Peyer's patch (tissue), 4 donors: ENCODE data around the gene RNU2-1. TPM values are rescaled to one million over a fixed set of nuclear protein-coding genes. Genes with fewer than 3 reads are reported as not detected.
"Not testable (repeated sequence)": the region's sequence is repeated elsewhere in the genome, so short reads cannot be mapped to it uniquely, and the experiment has no call there.

ENCODE experiments used
- DNase-seq, 3 donors: peaks; one replicate each; pipeline ENCODE4 v3.0.0-alpha.2; 2017 to 2019
- H3K27ac ChIP-seq, 4 donors: fragments of 200-600 bp; sonication (generic); one replicate each; pipeline ENCODE4 v1.5.1; 2016 to 2019
- H3K27me3 ChIP-seq, 2 donors: fragments of 200-600 bp; sonication (generic); one replicate each; pipeline ENCODE4 v1.5.1; 2019
- H3K36me3 ChIP-seq, 3 donors: fragments of 200-600 bp; sonication (generic); one replicate each; pipeline ENCODE4 v1.5.1; 2016 to 2019
- H3K4me1 ChIP-seq, 4 donors: fragments of 200-600 bp; sonication (generic); one replicate each; pipeline ENCODE4 v1.5.1; 2016 to 2019
- H3K4me3 ChIP-seq, 4 donors: fragments of 200-600 bp; sonication (generic); 1 replicate in 3 of 4; 2 replicates in 1 of 4; pipeline ENCODE4 v1.5.1; 2016 to 2019; ENCODE audit warnings: mild to moderate bottlenecking in 1 of 4
- H3K9me3 ChIP-seq, 4 donors: fragments of 200-600 bp; sonication (generic); one replicate each; pipeline ENCODE4 v1.5.1; 2016 to 2019; ENCODE audit warnings: mild to moderate bottlenecking in 1 of 4
- CTCF ChIP-seq, 6 experiments: fragments of 450-650 bp in 4 of 6; fragments of 200-600 bp in 2 of 6; sonication (generic) in 1 of 6; IDR thresholded peaks; one replicate each; pipeline ENCODE4 v1.5.1; 2017 to 2019; ENCODE audit warnings: antibody characterized with exemption in 6 of 6, mild to moderate bottlenecking in 3 of 6, moderate library complexity in 1 of 6
- POLR2A ChIP-seq, 2 donors: fragments of 450-650 bp; IDR thresholded peaks; one replicate each; pipeline ENCODE4 v1.5.1; 2017; ENCODE audit warnings: antibody characterized with exemption in 2 of 2, mild to moderate bottlenecking in 2 of 2, moderate library complexity in 2 of 2
- total RNA-seq, 4 donors: library from RNA; depleted of rRNA; stranded (reverse); fragments of >200 nt; gene quantifications; one replicate each; pipeline ENCODE4 v1.1.0, GENCODE V29; 2016

The RNU2-1 gene
- total RNA-seq, 4 donors from 2014 or later, result not detected

- no peaks in the 10 kb centered on the region for H3K9me3 ChIP-seq
- peaks cover 0 to 10% (median 3%) of the 10 kb centered on the region in 4 donors for H3K4me1 ChIP-seq
- peak overlapping the region in 3 of 4 donors; percentile 56 to 61 (median 58) for H3K4me3 ChIP-seq
- H3K27ac ChIP-seq, result peak overlapping the region; percentile 70 to 83 (median 80)
- H3K27me3 ChIP-seq, result no peaks in the 10 kb centered on the region
- TF ChIP-seq CTCF (IDR thresholded peaks at IDR 0.05), result no peak
- no peak for TF ChIP-seq POLR2A (IDR thresholded peaks at IDR 0.05)
- DNase-seq, result no peak
- peaks cover 0 to 47% (median 0%) of the 10 kb centered on the region in 3 donors for H3K36me3 ChIP-seq
Observed at GRCh38 chr17:43212641-43213490, 20.9 kb downstream of the RNU2-1 start.

- peak; percentile 37 to 38 for TF ChIP-seq POLR2A (IDR thresholded peaks at IDR 0.05)
- TF ChIP-seq CTCF (IDR thresholded peaks at IDR 0.05), result peak in 3 of 6 experiments; percentile 33 to 37 (median 36)
- Histone ChIP-seq H3K27me3 (no peaks in the 10 kb centered on the region), H3K9me3 (no peaks in the 10 kb centered on the region), H3K36me3 (peaks cover 0 to 46% (median 0%) of the 10 kb centered on the region in 3 donors), H3K27ac (peak within 1 kb of the TSS; percentile 70 to 83 (median 80)), H3K4me1 (peaks cover 0 to 10% (median 3%) of the 10 kb centered on the region in 4 donors), H3K4me3 (peak within 1 kb of the TSS; percentile 53 to 61 (median 57))
- DNase-seq, result peak; percentile 80 to 89 (median 84)
Observed at GRCh38 chr17:43211480-43212402, 22.0 kb downstream of the RNU2-1 start, which contains the start of gene TMEM106A. TMEM106A (plus strand) TSS chr17:43211875; CDS start chr17:43213042, 1,167 bp downstream.

GRCh38 chr17:43211123-43211479 is 22.7 kb downstream of the RNU2-1 start:
- no peak for DNase-seq
- TF ChIP-seq POLR2A (IDR thresholded peaks at IDR 0.05), result no peak
- TF ChIP-seq CTCF (IDR thresholded peaks at IDR 0.05), result no peak
- H3K9me3 ChIP-seq, result no peaks in the 10 kb centered on the region

GRCh38 chr17:43210576-43210975 is 23.2 kb downstream of the RNU2-1 start:
- H3K27me3 ChIP-seq, result no peaks in the 10 kb centered on the region
- H3K4me3 ChIP-seq, result no peak overlapping the region
- TF ChIP-seq CTCF (IDR thresholded peaks at IDR 0.05) (no peak), POLR2A (IDR thresholded peaks at IDR 0.05) (no peak)
- H3K9me3 ChIP-seq, result no peaks in the 10 kb centered on the region
- no peak for DNase-seq
- peak overlapping the region; percentile 70 to 83 (median 80) for H3K27ac ChIP-seq
- peaks cover 0 to 45% (median 0%) of the 10 kb centered on the region in 3 donors for H3K36me3 ChIP-seq
- peaks cover 0 to 10% (median 3%) of the 10 kb centered on the region in 4 donors for H3K4me1 ChIP-seq

More at GRCh38 chr17:43211123-43211479, 22.7 kb downstream of the RNU2-1 start:
- no peaks in the 10 kb centered on the region for H3K27me3 ChIP-seq
- peak overlapping the region; percentile 70 to 83 (median 80) for H3K27ac ChIP-seq
- peak overlapping the region; percentile 53 to 61 (median 57) for H3K4me3 ChIP-seq
- peaks cover 0 to 46% (median 0%) of the 10 kb centered on the region in 3 donors for H3K36me3 ChIP-seq
- peaks cover 0 to 10% (median 3%) of the 10 kb centered on the region in 4 donors for H3K4me1 ChIP-seq

GRCh38 chr17:43203013-43203412 is 30.8 kb downstream of the RNU2-1 start:
- H3K9me3 ChIP-seq, H3K27me3 ChIP-seq, DNase-seq, H3K27ac ChIP-seq, H3K4me1 ChIP-seq, H3K4me3 ChIP-seq: not testable (repeated sequence)
- H3K36me3 ChIP-seq, result peaks cover 0 to 96% (median 6%) of the 10 kb centered on the region in 3 donors
